NOMO-1 (cell line): Measurements from ENCODE around the gene SS18L1.

Experiments
- DNase-seq, 2 experiments: peaks; one replicate each; lab custom pipeline; 2025; ENCODE audit not compliant: unreplicated experiment in 2 of 2; lab: John Stamatoyannopoulos, UW

SS18L1 gene

DNA sequence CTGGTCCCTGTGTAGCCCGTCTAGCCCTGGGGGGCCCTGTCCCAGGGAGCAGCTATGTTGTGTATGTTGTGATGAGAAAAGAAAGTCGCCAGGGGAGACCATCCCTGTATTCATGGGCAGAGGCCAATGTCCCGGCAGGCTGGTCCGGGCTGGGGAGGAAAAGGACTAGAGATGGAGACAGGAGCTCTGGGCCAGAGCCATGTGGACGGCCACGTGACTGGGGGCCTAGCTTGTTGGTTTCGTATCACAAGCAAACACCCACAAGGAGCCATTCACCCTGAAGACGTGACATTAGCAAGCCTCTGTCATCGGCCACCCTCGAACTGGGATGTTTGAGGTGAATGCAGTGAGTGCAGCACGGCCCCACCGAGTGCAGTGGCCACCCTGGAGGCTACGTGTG, 79.4 kb downstream of the SS18L1 start:
- DNase-seq, result no peak

GRCh38 chr20:62223571-62223970, 80.0 kb downstream of the SS18L1 start:
- DNase-seq, result no peak

DNA sequence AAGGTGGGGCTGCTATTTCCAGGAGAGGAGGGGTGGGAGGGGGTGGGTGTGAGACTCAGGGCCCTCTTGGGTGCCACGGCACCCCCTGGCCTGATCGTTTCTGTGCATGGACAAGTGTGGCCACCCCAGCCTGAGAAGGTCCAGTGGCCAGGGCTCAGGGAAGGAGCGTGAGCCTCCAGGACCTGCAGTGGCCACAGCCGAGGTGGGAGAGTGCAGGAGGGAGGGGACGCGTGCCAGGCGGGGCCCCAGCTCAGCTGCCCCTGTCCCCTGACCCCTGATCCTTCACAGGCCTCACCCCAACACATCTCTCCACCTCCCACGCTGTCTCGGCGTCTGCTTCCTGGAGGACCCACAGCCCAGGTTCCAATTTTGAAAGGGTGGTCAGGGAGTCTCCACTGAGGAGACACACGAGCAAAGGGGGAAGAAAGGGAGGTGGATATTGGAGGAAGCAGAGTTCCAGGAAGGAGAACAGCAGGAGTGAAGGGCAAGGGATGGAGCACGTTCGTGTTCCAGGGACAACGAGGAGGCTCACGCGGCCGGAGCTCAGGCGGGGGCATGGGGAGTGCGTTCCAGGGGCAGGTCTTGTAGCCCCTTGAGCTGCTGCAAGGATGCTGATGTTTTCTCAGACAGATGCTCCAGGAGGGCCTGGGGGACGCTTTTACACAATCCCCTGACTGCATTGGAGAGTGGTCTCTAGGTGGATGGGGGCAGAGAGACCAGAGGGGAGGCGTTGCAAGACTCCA, 80.7 kb downstream of the SS18L1 start:
- no peak for DNase-seq

- DNase-seq, result no peak
These were observed 81.5 kb downstream of the SS18L1 start for GRCh38 chr20:62225026-62225425.

DNA sequence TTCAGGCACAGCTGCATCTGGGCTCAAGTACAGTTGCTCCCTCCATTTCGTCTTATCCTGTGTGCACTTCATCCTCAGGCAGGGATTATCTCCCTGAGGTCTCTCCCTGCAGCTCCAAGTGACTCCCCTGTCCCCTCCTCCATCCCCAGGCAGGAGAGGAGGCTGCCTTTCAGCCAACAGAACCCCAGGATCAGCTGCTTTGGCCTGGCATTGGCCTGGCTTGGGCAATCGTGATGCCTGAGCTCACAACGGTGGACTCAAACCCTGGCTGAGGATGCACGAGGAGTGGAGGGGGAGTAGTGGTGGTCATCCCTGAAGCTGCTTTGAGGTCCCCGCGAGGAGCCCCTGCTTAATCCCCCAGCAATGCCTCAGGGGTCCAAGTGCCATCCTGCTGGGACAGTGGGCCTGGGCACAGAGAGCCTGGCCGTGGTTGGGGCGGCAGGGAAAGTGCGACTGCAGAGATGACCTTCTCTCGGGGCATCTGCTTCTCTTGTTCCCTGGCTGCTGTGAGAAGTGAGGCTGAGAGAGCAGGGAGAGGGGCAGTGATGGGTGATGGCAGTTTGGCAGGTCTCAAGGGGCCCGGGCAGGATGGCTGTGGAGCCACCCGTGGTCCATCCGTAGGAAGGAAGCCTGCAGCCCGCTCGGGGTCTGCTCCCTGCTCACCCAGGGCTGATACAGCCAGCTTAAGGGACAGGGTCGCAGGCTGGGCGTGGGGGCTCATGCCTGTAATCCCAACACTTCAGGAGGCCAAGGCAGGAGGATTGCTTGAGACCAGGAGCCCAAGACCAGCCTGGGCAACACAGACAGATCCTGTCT, 82.5 kb downstream of the SS18L1 start:
- no peak for DNase-seq

DNA sequence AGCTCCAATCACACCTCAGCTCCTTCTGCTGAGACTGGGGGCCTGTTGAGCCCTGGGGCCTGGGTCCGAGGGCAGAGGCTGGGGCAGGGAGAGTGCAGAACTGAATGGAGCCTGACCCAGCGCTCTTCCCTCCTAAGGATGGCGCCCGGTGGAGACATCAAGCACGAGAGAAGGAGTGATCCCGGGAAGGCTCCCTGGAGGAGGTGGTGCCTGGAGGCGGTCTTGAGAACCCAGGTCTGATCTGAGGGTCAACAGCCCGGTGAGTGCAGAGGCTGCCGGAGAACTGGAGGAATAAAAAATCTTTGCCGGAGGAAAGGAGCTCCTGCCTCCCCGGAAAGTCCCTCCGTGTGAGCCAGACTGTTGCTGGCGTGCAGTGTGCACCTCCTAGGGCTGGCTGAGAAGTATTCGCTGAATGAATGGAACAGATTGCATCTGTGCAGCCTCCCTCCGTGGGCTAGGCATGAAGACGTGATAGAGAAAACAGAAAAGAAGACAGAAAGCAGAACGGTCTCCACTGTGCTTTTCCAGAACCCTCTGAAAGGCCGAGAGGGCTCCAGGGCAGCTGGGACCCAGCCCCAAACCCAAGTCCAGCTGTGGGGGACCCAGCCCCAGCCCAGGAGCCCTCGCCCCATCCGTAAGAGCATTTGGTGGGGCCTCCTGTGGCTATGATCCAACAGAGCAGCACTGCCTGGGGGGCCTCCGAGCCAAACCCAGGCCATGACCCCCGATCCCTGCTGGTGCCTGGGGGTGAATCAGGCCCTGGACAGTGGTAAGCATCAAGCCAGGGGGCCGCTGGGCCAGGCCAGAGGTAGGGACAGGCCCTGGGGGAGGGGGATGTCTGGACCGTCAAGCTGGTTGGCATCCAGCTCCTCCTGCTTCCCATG, 83.4 kb downstream of the SS18L1 start:
- no peak for DNase-seq

- no peak for DNase-seq
These were observed 84.0 kb downstream of the SS18L1 start for GRCh38 chr20:62227591-62227976.

DNA sequence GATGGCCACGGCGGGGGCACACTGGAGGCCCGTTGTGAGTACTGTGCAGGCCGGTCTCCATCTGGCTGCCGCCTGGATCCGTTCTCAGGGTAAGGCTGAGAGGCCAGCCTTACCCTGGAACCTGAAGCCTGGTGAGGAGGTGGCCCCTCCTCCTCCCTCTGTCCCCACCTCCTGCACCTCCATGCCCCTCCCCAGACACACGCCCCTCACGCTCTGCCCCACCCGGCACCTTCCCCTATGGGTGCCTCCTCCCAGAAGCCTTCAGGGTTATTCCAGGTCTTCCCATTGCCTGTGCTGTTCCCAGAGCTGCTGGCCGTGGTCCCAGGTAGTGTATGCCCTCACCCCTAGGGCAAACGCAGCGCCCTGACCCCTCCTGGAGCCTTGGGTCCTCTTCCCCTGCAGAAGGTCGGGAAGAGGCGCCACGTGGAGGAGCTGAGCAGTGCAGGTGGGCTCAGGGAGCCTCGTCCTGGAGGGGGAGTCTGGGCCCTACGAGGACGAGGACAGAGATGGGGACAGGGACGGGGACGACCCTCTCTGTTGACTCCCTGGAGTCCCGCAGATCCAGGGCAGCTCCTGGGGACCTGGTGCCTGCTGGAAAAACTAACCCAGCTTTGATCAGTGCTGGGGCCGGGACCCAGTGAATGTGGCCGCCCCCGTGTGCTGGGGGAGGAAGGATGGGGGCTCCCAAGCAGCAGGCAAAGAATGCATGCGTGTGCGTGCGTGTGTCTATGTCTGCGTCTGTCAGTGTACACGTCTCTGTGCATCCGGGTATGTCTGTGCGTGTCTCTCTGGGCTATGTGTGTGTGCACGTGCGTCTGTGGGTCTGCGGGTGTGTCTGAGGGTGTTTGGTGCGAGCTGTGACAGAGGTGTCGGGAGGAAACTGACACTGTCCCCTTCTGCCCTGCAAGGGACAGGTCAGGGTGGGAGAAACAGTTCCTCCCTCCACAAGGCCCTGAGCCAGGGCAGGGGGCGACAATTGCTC, 84.7 kb downstream of the SS18L1 start:
- no peak for DNase-seq

DNA sequence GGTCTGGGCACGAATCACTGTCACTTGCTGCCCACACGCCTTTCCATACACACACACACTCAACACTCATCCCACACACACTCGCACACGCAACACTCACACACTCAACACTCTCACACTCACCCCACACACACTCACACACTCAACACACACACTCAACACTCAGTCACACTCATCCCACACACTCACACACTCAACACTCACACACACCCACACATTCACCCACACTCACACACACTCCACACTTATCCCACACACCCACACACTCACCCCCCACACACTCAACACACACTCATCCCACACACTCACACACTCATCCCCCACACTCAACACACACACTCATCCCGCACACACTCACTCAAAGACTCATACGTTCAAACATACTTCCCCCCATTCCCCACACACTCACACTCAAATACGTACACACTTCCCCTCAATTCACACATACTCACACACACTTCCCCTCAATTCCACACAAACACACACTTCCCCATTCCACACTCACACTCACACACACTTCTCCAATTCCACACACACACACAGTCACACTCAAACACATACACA, 85.5 kb downstream of the SS18L1 start:
- DNase-seq, result no peak

DNA sequence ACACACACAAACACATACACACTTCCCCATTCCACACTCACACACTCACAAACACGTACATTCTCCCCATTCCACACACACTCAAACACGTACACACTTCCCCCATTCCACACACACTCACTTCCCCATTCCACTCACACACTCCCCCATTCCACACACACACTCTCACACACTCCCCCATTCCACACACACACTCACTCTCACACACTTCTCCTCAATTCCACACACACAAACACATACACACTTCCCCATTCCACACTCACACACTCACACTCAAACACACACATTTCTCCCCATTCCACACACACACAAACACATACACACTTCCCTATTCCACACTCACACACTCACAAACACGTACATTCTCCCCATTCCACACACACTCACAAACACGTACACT, 86.1 kb downstream of the SS18L1 start:
- no peak for DNase-seq

DNA sequence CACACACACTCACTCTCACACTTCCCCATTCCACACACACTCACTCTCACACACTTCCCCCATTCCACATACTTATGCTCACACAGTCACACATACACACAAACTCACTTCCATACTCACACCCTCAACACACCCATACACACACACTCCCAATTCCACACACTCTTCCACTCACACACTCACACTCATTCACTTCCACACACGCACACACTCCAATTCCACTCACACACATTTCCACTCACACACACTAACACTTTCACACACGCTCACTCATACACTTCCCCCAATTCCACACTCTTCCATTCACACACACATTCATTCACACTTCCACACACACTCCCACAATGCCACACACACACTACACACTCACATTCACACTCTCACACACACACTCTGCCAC, 86.7 kb downstream of the SS18L1 start:
- DNase-seq, result no peak

GRCh38 chr20:62230696-62231095, 87.1 kb downstream of the SS18L1 start:
- DNase-seq, result no peak

GRCh38 chr20:62231292-62231691, 87.7 kb downstream of the SS18L1 start:
- DNase-seq, result no peak
